GM10847 (cell line): ENCODE data around the gene GCNA.

ENCODE experiments used
- POLR2A ChIP-seq: IDR thresholded peaks from 2 replicates; pipeline ENCODE4 v1.6.1; 2011; ENCODE audit not compliant: insufficient read length; ENCODE audit errors: extremely low read depth

Gene GCNA

DNA sequence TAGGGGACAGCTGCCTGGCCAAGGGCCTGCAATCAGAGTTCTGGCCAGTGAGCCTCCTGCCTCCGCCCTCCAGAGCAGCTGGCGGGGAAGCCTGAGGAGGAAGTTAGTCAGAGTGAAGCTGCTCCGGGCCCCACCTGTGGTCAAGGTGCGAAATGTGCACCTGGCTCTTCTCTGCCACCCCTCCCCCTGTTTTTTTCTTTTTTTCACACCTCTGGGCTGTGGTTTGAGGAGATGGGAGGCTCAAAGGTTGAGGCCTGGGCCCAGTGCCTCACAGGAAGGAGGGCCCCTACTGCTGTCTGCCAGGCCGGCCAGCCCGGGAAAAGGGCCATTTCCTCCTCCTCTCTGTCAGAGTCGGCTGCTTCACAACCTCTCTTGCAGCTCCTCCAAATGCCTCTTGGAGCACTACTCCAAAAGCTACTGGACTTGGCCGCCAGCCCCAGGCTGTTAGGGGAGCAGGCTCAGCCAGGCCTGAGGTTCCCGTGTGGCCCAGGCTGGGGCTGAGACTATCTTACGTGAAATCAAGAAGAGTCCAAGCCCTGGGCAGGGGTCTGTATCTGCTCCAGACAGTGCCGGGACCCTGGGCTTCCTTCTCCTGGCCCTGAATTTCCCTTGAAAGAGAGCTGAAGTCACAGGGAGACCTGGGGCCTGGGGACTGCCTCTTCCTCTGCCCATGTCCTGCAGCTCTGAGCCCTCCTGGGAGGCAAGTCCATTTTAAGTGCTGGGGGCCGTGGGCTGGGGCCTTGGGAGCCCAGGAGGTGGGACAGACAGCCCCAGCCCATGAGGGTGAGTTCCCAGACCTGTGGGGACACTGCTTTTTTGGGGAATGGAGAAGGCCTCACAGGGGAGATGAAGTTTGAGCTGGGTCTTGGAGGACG is 44.6 kb downstream of the GCNA start:
- TF ChIP-seq POLR2A: no peak

DNA sequence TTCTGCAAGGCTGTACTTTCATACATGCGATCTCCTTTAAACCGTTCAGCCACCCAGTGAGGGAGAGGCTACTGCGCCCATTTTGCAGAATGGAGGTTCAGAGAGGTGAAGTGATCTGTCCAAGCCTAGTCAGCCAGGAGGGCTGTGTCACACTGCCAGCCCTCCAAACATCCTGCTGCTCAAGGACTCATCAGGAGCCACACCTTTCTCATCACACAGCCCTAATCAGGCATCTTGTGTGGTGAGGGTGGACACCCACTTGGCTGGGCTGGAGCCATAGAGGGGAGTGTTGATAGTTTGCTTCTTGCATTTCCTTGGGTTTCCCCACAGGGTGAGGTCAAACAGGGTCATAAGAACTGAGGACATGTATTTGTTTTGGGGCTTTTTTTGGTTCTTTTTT is 45.5 kb downstream of the GCNA start:
- no peak for TF ChIP-seq POLR2A

DNA sequence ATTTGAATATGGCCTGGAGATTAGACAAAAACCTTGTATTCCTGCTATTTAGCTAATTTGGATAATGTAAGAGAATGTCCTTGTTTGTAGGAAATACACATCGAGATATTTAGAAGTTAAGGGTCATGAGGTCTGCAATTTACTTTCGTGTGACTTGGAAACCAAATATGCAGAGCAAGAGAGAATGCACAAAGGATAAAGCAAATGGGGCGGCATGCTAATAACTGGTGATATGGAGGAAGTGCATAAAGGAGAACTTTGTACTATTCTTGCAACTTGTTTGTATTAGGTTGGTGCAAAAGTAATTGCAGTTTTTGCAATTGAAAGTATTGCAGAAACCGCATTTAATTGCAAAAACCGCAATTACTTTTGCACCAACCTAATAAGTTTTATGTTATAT is 47.2 kb downstream of the GCNA start:
- TF ChIP-seq POLR2A: no peak

DNA sequence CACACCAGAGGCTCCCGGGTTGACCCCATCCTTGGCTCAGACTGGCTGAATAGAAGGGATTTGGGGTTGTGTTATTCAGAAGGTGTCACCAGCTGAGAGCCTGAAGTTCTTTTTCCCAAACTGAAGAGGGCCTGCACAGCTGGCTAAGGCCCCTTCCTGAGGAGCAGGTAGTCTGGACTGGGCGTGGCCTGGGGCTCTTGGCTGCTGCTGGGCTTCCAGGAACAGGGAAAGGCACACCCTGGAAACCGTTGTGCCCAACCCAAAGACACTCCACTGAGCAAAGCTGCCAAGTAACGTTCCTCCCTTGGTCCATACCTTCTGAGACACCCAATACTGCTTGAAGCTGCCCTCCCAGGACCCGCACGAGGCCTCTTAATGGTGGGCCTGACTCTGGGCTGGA is 48.3 kb downstream of the GCNA start:
- no peak for TF ChIP-seq POLR2A

DNA sequence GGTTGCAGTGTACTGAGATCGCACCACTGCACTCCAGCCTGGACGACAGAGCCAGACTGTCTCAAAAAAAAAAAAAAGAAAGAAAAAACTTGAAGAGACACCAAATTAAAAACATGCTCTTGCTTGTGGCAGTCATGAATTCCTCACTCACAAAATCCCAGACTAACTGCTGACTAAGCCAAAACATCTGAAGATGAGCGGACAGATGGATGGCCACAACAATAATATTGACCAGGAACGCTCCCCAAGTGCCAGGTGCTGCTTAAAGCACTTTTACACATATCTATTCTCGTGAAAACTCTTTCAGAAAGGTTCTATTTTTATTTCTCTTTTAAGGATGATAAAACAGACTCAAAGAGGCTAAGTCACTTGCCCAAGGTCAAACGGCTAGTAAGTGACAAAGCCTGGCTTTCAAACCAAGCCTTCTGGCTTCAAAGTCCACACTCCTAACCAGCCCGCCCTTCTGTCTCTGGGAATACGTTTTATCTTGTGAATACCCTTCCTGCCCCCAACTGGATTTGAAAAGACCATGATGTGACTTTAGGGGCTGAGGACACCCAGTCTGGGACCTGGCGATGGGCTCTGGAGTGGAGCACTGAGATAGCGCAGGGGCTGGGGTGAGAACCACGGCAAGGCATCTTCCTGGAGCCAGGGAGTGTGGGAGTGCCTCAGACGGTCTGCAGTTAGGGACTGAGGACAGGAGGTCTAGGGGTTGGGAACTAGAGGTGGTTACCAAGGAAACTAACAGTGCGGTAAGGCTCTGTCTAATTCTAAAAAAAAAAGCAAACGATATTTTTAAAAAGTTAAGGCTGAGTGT is 49.6 kb downstream of the GCNA start:
- TF ChIP-seq POLR2A: no peak

DNA sequence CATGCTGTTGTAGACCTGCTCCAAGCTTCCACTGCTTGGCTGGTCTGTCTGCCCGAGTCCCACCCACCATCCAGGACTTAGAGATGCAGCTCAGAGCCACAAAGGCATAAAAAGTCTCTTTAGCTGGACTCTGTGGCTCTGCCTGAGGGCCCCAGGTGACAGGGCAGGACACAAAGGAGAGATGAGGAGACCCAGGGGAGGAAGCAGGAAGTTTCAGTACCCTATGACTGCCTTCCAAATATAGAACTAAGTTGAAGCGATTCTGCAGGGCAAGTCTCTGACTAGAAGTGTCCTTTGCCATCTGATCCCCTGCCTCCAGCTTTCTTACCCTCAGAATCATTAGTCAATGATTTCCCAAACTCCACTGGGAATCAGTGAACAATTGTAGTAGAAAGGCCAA is 51.2 kb downstream of the GCNA start:
- TF ChIP-seq POLR2A: no peak

DNA sequence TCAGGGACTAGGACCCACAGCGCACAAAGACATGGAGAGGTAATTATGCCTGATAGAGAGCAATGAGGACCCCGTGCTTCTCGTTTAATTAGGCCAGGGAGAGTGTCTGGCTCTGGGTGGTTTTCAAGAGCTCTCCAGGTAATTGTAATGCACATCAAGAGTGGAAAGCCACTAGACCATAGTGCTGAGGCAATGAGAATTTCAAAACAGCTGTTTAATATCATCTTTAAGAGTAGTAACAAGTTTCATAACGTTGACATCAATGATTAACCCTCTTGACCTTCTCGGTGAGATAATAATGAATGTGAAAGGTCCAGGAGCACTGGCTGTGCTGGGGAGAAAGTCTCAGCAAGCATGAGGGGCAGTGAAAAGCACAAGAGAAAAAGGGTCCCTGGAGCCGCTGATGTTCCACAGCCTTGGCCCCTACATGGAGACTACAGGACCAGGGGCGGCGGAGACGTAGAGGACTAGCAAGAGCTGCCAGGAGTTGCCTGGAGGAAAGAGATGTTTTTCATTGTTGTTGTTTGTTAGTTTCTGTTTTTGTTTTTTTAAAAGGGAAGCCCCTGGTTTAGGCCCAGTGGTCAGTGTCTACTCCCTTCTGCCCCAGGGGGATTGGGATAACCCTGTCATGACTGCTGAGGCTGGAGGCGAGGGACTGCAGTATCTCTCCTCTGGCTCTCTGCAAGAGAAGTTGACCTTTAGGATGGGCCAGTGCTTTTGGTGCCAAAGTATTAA is 54.9 kb downstream of the GCNA start:
- no peak for TF ChIP-seq POLR2A

DNA sequence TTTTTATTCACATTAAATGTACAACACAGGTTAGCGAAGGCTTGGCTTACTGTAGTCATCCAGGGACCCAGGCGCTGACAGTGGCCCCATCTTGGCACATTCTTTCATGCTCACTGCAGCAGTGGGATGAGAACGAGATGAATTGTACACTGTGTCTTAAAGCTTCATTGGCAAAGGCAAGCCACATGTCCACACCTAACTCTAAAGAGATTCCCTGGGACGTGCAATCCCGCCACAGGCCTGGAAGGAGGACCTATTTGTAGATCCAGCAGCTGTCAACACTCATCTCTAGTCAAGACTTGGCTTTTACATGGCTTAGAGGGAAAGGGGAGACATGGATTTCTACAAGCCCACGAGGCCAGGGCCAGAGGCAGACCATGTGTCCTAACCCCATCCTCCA is 56.1 kb downstream of the GCNA start:
- no peak for TF ChIP-seq POLR2A

DNA sequence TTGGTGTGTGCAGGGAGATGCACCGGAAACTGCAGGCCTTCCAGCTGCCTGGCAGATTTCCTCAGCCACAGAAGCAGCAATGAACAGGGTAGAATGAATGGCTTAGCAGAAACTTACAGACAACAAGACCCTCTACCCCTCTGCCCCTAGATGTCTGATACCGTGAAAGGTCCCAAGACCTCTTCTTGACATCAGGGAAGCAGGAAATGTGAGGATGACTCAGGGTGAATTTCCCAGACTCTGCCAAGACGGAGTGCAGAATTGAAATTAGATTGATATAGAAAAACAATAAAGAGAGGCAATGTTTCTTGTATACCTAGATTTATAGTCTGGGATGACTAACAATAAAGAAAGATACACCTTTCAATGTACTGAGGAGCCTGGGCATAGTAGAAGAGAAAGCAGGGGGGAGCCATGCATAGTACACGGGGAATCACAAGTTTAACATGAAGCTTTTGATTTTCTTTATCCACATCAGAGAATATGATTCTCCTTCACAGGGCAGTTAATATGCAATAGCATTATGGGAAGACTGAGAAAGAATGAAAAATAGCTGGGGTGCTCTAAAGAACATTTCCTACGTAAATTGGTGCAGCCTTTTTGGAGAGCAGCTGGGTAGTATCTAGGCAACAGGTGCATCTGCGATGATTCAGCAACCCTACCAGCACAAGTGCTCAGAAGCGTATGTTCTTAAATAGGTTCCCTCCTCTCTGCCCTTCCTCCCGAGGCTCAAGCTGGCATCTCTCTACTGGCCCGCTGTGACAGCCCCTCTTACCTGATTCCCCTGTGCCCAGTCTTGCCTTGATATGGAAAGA is 58.4 kb downstream of the GCNA start:
- no peak for TF ChIP-seq POLR2A

DNA sequence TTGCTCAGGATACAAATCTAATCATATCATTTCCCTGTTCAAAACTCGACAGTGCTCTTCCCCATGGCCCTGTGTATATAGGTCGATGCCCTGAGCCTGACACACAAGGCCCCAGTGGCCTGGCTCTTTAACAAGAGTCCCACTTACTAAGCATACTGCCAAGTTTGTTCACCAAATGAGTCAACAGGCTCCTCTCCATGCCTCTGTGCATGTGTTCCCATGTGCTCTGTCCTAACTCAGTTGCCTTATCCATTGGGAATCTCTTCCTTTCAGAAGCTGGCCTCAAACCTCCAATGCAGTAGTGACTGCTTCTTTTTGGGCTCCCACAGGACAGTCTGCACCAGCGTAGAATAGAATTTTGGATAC is 59.0 kb downstream of the GCNA start:
- no peak for TF ChIP-seq POLR2A

DNA sequence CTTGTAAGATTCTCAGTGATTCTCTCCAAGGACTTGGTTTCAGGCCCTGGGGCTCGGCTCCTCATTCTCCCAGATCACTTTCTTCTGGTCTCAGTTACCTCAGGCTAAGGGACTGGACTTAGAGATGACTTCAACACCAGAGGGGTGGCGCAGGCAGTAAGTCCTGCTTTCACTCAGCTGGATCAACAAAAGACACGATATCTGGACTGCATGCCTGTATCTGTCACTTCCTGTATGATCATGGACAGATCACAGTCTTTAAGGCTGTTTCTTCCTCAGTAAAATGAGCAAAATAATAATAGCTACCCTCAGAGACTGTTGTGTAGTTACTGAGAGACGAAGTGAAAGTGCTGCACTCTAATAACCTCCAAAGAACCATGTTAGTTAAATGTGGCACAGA is 59.6 kb downstream of the GCNA start:
- no peak for TF ChIP-seq POLR2A

DNA sequence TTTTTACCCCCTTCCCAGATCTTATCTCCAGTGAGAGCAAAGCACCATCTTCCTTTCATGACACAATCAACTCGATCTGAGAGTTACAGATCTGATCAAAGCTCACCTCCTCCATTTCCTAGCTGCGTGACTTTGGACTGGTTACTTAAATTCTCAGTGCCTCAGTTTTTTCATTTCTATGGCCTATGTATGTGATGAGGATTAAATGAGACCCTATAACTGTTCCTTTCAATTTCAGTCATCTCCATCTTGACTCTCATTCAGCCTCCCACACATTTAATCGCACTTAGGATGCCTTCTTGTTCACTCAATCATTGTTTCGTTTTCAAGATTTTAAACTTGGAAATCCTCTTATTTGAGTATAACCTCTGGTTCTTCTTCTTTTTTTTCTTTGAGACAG is 60.2 kb downstream of the GCNA start:
- TF ChIP-seq POLR2A: no peak

DNA sequence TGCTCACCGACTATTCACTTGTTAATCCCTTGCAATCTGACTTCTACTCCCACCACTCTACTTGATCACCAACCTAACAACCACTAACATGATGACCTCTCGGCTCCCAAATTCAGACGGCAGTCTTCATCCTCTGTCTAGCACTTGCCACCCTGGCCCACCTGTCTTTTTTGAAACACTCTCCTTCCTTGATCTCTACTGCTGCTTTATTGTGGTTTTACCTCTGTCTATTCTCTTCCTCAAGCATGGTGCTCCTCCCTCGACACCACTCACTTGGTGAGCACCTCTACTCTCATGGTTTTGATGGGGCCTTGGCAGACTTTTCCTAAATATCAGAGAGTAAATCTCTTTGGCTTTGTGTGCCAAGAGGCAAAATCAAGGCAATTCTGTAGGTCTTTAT is 61.8 kb downstream of the GCNA start:
- no peak for TF ChIP-seq POLR2A

DNA sequence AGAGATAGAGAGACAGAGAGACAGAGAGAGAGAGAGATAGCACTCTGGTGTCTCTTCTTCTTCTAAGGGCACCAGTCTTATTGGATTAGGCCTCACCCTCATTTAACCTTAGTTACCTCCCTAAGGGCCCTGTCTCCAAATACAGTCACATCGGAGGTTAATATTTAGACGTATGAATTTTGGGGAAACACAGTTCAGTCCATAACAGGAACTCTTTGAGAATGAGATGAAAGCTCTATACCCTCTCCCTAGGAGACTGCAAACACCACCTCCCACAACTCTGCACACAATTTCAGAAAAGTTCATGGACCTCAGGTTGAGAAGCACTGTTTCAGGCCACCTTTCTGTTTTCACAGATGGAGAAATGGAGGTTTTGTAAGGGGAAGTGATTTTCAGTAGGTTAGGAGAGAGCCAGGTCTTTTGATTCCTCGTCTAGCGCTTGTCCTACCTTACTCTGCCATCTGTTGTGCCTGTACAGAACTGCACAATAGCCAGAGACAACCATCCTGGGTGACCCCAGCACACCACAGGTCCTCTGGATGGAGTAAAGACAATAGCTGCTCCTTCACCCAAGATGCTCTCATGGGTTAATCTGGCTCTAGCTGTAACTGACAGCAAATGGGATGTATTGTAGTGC is 72.2 kb downstream of the GCNA start:
- TF ChIP-seq POLR2A: no peak
